Central memory CD8-positive, alpha-beta T cell (primary cell): ENCODE results near the gene PAGE4.

Experiments used
- ATAC-seq: fragments of 150-1000 bp; cut with Tn5 transposase; replicated peaks from 2 replicates; pipeline ENCODE4 v1.10.0; 2022; ENCODE audit warnings: mild to moderate bottlenecking, moderate FRiP score, moderate number of reproducible peaks; ENCODE audit not compliant: poor library complexity, severe bottlenecking; ENCODE audit errors: extremely low read depth
- DNase-seq, 2 donors: peaks; one replicate each; pipeline ENCODE4 v3.0.0; 2021; ENCODE audit warnings: low spot score in 2 of 2
- H3K27ac Mint-ChIP-seq: one replicate; pipeline ENCODE4 v1.8.0; 2022; ENCODE audit warnings: low read depth, mild to moderate bottlenecking, moderate library complexity, mixed read lengths
- H3K27me3 Mint-ChIP-seq: one replicate; pipeline ENCODE4 v1.8.0; 2022; ENCODE audit warnings: mixed read lengths
- H3K36me3 Mint-ChIP-seq: one replicate; pipeline ENCODE4 v1.8.0; 2022; ENCODE audit warnings: mild to moderate bottlenecking, moderate library complexity, mixed read lengths; ENCODE audit not compliant: insufficient read depth
- H3K4me1 Mint-ChIP-seq: one replicate; pipeline ENCODE4 v1.8.0; 2022; ENCODE audit warnings: mixed read lengths
- H3K4me3 Mint-ChIP-seq: one replicate; pipeline ENCODE4 v1.8.0; 2022; ENCODE audit warnings: mild to moderate bottlenecking, moderate library complexity, mixed read lengths
- H3K9me3 Mint-ChIP-seq: one replicate; pipeline ENCODE4 v1.8.0; 2022; ENCODE audit warnings: mixed read lengths

Gene PAGE4

GRCh38 chrX:49829016-49829415, at the start of gene PAGE4:
Gene PAGE4, plus strand, starts transcription at chrX:49829303. Its CDS starts 1,126 bp downstream, at chrX:49830429.
- H3K4me1 Mint-ChIP-seq, result no peaks in the 10 kb centered on the region
- ATAC-seq (no peak), DNase-seq (no peak)
- H3K36me3 Mint-ChIP-seq, result no peaks in the 10 kb centered on the region
- no peak within 1 kb of the TSS for H3K27ac Mint-ChIP-seq
- H3K9me3 Mint-ChIP-seq, result no peaks in the 10 kb centered on the region
- no peak within 1 kb of the TSS for H3K4me3 Mint-ChIP-seq
- peaks cover 22% of the 10 kb centered on the region for H3K27me3 Mint-ChIP-seq

- ATAC-seq (no peak), DNase-seq (no peak)
- Mint-ChIP-seq H3K4me3 (no peak overlapping the region), H3K4me1 (no peaks in the 10 kb centered on the region), H3K36me3 (no peaks in the 10 kb centered on the region), H3K27me3 (no peaks in the 10 kb centered on the region), H3K9me3 (no peaks in the 10 kb centered on the region), H3K27ac (no peak overlapping the region)
Measured at GRCh38 chrX:49784747-49785280, 44.3 kb upstream of the PAGE4 start.

GRCh38 chrX:49792376-49792775, 36.7 kb upstream of the PAGE4 start:
- no peak for DNase-seq
- no peak overlapping the region for H3K4me3 Mint-ChIP-seq
- H3K27ac Mint-ChIP-seq, result no peak overlapping the region
- no peaks in the 10 kb centered on the region for H3K36me3 Mint-ChIP-seq
- no peaks in the 10 kb centered on the region for H3K4me1 Mint-ChIP-seq
- no peak for ATAC-seq
- no peaks in the 10 kb centered on the region for H3K9me3 Mint-ChIP-seq
- H3K27me3 Mint-ChIP-seq, result no peaks in the 10 kb centered on the region

- no peak for DNase-seq
- no peaks in the 10 kb centered on the region for H3K27me3 Mint-ChIP-seq
- H3K4me1 Mint-ChIP-seq, result no peaks in the 10 kb centered on the region
Measured at GRCh38 chrX:49793686-49794085, 35.4 kb upstream of the PAGE4 start.

GRCh38 chrX:49799828-49800227, 29.3 kb upstream of the PAGE4 start:
- Mint-ChIP-seq H3K27me3 (no peaks in the 10 kb centered on the region), H3K27ac (no peak overlapping the region), H3K4me3 (no peak overlapping the region), H3K36me3 (no peaks in the 10 kb centered on the region), H3K4me1 (no peaks in the 10 kb centered on the region), H3K9me3 (no peaks in the 10 kb centered on the region)
- no peak for DNase-seq
- ATAC-seq, result no peak

More at GRCh38 chrX:49793686-49794085, 35.4 kb upstream of the PAGE4 start:
- ATAC-seq, result no peak
- no peak overlapping the region for H3K27ac Mint-ChIP-seq
- H3K36me3 Mint-ChIP-seq, result no peaks in the 10 kb centered on the region
- H3K4me3 Mint-ChIP-seq, result no peak overlapping the region
- H3K9me3 Mint-ChIP-seq, result no peaks in the 10 kb centered on the region

GRCh38 chrX:49809891-49810632, 19.0 kb upstream of the PAGE4 start:
- Mint-ChIP-seq H3K27me3 (peaks cover 8% of the 10 kb centered on the region), H3K4me3 (no peak overlapping the region), H3K9me3 (no peaks in the 10 kb centered on the region), H3K36me3 (no peaks in the 10 kb centered on the region), H3K27ac (no peak overlapping the region), H3K4me1 (no peaks in the 10 kb centered on the region)
- ATAC-seq, result no peak
- no peak for DNase-seq

GRCh38 chrX:49812177-49812576, 16.9 kb upstream of the PAGE4 start:
- Mint-ChIP-seq H3K36me3 (no peaks in the 10 kb centered on the region), H3K4me3 (no peak overlapping the region), H3K27me3 (peaks cover 8% of the 10 kb centered on the region), H3K9me3 (no peaks in the 10 kb centered on the region), H3K27ac (no peak overlapping the region), H3K4me1 (no peaks in the 10 kb centered on the region)
- ATAC-seq, result no peak
- no peak for DNase-seq

- no peak for DNase-seq
- Mint-ChIP-seq H3K4me3 (no peak overlapping the region), H3K9me3 (no peaks in the 10 kb centered on the region), H3K36me3 (no peaks in the 10 kb centered on the region), H3K27ac (no peak overlapping the region), H3K27me3 (no peaks in the 10 kb centered on the region), H3K4me1 (no peaks in the 10 kb centered on the region)
- no peak for ATAC-seq
Measured at GRCh38 chrX:49816435-49816834, 12.7 kb upstream of the PAGE4 start.

- H3K27ac Mint-ChIP-seq, result no peak overlapping the region
- ATAC-seq (no peak), DNase-seq (no peak)
- no peaks in the 10 kb centered on the region for H3K9me3 Mint-ChIP-seq
- H3K27me3 Mint-ChIP-seq, result no peaks in the 10 kb centered on the region
- H3K4me3 Mint-ChIP-seq, result no peak overlapping the region
- no peaks in the 10 kb centered on the region for H3K4me1 Mint-ChIP-seq
- H3K36me3 Mint-ChIP-seq, result no peaks in the 10 kb centered on the region
Measured at GRCh38 chrX:49838374-49838773, 9.3 kb downstream of the PAGE4 start.

GRCh38 chrX:49840679-49841078, 11.6 kb downstream of the PAGE4 start:
- DNase-seq, result no peak
- H3K27me3 Mint-ChIP-seq, result no peaks in the 10 kb centered on the region
- H3K9me3 Mint-ChIP-seq, result no peaks in the 10 kb centered on the region
- no peak overlapping the region for H3K4me3 Mint-ChIP-seq
- H3K36me3 Mint-ChIP-seq, result no peaks in the 10 kb centered on the region
- no peak for ATAC-seq
- H3K27ac Mint-ChIP-seq, result no peak overlapping the region
- H3K4me1 Mint-ChIP-seq, result no peaks in the 10 kb centered on the region

- no peak overlapping the region for H3K4me3 Mint-ChIP-seq
- no peaks in the 10 kb centered on the region for H3K9me3 Mint-ChIP-seq
- H3K4me1 Mint-ChIP-seq, result no peaks in the 10 kb centered on the region
- H3K36me3 Mint-ChIP-seq, result no peaks in the 10 kb centered on the region
- ATAC-seq (no peak), DNase-seq (no peak)
- H3K27ac Mint-ChIP-seq, result no peak overlapping the region
- H3K27me3 Mint-ChIP-seq, result peaks cover 11% of the 10 kb centered on the region
Measured at GRCh38 chrX:49842621-49843020, 13.5 kb downstream of the PAGE4 start.

GRCh38 chrX:49844611-49845010, 15.5 kb downstream of the PAGE4 start:
- no peak overlapping the region for H3K27ac Mint-ChIP-seq
- H3K27me3 Mint-ChIP-seq, result peaks cover 11% of the 10 kb centered on the region
- DNase-seq (no peak), ATAC-seq (no peak)
- H3K36me3 Mint-ChIP-seq, result no peaks in the 10 kb centered on the region
- H3K4me3 Mint-ChIP-seq, result no peak overlapping the region
- H3K9me3 Mint-ChIP-seq, result no peaks in the 10 kb centered on the region
- H3K4me1 Mint-ChIP-seq, result no peaks in the 10 kb centered on the region

- H3K36me3 Mint-ChIP-seq, result no peaks in the 10 kb centered on the region
- no peaks in the 10 kb centered on the region for H3K4me1 Mint-ChIP-seq
- H3K27me3 Mint-ChIP-seq, result peaks cover 11% of the 10 kb centered on the region
- H3K27ac Mint-ChIP-seq, result no peak overlapping the region
- no peak for DNase-seq
- ATAC-seq, result no peak
- no peaks in the 10 kb centered on the region for H3K9me3 Mint-ChIP-seq
- H3K4me3 Mint-ChIP-seq, result no peak overlapping the region
Measured at GRCh38 chrX:49845701-49846403, 16.7 kb downstream of the PAGE4 start.
